HL-60 (cell line): ENCODE data around the gene SEC63.
"Not testable (repeated sequence)": the region's sequence is repeated elsewhere in the genome, so short reads cannot be mapped to it uniquely, and the experiment has no call there.

Experiments used
- DNase-seq, 2 experiments: peaks; one replicate each; pipeline ENCODE4 v3.0.0-alpha.2; 2010 to 2020; ENCODE audit warnings: low read depth in 1 of 2, low spot score in 1 of 2
- H3K27ac ChIP-seq: fragments of 250-450 bp; sonication (Bioruptor Pico); replicated peaks from 2 replicates; pipeline ENCODE4 v1.5.1; 2020; ENCODE audit warnings: mild to moderate bottlenecking, moderate library complexity
- H3K27me3 ChIP-seq: fragments of 250-450 bp; sonication (Bioruptor Pico); 2 replicates; pipeline ENCODE4 v1.5.1; 2021; ENCODE audit warnings: mild to moderate bottlenecking, moderate library complexity; ENCODE audit not compliant: insufficient read depth, poor library complexity, severe bottlenecking
- H3K4me3 ChIP-seq: replicated peaks from 2 replicates; pipeline ENCODE4 v1.5.1; 2011; ENCODE audit warnings: mild to moderate bottlenecking, control low read depth, low read length; ENCODE audit not compliant: insufficient read depth
- GABPA ChIP-seq: IDR thresholded peaks from 2 replicates; pipeline ENCODE4 v1.6.1; 2012; ENCODE audit warnings: low read depth
- POLR2AphosphoS5 ChIP-seq: IDR thresholded peaks from 2 replicates; pipeline ENCODE4 v1.6.1; 2012; ENCODE audit warnings: low read depth
- SPI1 ChIP-seq: IDR thresholded peaks from 2 replicates; pipeline ENCODE4 v1.6.1; 2012; ENCODE audit warnings: low read depth, mild to moderate bottlenecking, borderline replicate concordance
- TF ChIP-seq, protein P1 (sequence below): IDR thresholded peaks from 2 replicates; pipeline ENCODE4 v1.6.1; 2012; ENCODE audit warnings: low read depth; ENCODE audit not compliant: insufficient replicate concordance
- TF ChIP-seq, protein P2 (sequence below): IDR thresholded peaks from one replicate; pipeline ENCODE4 v1.5.1; 2011; ENCODE audit warnings: low read length, control low read depth, inconsistent platforms; ENCODE audit not compliant: insufficient read depth

The SEC63 gene

DNA sequence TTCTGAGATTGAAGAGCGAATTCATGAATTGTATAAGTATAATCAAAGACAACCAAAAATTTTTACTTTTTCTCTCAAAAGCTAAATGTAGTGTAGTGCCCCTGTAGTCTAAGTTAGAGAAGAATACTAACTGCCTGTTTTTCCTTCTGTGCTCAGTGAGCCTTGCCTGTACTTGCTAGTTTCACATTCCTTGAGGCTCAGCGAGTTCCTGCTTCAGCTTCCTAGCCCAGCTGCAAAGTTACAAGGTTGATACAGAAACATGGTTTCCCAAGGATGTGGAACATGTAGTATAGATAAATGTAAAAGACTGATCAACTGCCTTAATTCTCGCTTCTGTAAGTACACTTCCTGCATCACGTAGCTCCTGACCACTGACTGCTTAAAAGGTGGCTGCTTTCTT, 33.1 kb upstream of the SEC63 start:
- no peak overlapping the region for H3K4me3 ChIP-seq
- no peak for TF ChIP-seq GABPA
- DNase-seq = no peak
- no peaks in the 10 kb centered on the region for H3K27me3 ChIP-seq
- H3K27ac ChIP-seq = no peak overlapping the region

DNA sequence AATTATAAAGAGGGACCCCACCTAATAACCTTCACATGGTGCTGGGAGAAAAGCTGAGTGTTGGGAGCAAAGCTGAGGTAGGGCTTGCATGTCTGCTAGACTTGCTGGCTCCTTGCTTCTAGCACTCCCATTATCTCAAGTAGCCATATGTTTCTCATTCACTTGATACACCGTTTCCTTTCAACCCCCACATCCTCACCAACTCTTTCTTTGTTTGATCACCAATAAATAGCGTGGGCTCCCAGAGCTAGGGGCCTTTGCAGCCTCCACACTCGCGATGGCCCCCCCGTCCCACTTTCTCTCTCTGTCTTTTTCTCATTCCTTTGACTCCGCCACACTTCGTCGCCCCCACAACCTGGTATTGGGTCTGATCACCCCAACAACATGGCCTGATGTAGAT, 32.6 kb upstream of the SEC63 start:
- H3K27me3 ChIP-seq, H3K4me3 ChIP-seq, H3K27ac ChIP-seq, DNase-seq: not testable (repeated sequence)

DNA sequence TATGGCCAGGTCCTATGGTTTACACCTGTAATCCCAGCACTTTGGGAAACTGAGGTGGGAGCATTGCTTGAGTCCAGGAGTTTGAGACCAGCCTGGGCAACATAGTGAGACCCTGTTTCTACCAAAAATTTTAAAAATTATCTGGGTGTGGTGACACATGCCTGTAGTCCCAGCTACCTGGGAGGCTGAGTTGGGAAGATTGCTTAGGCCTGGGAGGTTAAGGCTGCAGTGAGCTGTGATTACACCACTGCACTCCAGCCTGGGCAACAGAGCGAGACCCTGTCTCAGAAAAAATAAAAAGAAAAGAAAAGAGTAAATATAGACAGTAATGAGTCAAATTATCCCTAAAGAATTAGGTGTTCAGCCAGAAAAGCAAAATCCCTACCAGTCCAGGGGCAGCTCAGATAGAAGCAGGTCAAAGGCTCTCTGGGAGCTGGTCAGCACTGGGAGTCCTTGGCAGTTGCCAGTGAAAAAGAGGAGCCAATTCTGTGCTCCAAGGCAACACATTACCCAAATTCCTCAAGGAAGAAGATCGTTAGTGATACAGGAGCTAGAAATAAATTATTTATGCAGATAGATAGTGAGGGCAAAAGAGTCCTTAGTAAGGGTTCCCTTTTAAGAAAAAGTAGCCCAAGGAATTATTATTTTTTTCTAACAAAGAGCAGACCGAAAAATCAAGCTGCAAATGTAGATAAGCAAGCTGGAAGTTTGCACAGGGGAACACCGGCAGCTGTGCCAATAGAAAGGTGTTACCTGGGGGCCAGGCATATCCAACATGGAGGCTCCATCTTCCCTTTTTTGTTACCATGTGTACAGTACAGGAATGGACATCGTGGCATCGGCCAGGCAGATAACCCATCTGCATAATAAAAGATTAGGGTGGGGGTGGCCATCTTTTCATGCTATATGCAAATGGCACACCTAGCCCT, 31.4 kb upstream of the SEC63 start:
- Histone ChIP-seq H3K27me3 (no peaks in the 10 kb centered on the region), H3K4me3 (no peak overlapping the region), H3K27ac (no peak overlapping the region)
- no peak for DNase-seq
- TF ChIP-seq, protein P1, sequence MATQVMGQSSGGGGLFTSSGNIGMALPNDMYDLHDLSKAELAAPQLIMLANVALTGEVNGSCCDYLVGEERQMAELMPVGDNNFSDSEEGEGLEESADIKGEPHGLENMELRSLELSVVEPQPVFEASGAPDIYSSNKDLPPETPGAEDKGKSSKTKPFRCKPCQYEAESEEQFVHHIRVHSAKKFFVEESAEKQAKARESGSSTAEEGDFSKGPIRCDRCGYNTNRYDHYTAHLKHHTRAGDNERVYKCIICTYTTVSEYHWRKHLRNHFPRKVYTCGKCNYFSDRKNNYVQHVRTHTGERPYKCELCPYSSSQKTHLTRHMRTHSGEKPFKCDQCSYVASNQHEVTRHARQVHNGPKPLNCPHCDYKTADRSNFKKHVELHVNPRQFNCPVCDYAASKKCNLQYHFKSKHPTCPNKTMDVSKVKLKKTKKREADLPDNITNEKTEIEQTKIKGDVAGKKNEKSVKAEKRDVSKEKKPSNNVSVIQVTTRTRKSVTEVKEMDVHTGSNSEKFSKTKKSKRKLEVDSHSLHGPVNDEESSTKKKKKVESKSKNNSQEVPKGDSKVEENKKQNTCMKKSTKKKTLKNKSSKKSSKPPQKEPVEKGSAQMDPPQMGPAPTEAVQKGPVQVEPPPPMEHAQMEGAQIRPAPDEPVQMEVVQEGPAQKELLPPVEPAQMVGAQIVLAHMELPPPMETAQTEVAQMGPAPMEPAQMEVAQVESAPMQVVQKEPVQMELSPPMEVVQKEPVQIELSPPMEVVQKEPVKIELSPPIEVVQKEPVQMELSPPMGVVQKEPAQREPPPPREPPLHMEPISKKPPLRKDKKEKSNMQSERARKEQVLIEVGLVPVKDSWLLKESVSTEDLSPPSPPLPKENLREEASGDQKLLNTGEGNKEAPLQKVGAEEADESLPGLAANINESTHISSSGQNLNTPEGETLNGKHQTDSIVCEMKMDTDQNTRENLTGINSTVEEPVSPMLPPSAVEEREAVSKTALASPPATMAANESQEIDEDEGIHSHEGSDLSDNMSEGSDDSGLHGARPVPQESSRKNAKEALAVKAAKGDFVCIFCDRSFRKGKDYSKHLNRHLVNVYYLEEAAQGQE = no peak
- TF ChIP-seq GABPA (no peak), SPI1 (no peak), POLR2AphosphoS5 (no peak)
- TF ChIP-seq, protein P2, sequence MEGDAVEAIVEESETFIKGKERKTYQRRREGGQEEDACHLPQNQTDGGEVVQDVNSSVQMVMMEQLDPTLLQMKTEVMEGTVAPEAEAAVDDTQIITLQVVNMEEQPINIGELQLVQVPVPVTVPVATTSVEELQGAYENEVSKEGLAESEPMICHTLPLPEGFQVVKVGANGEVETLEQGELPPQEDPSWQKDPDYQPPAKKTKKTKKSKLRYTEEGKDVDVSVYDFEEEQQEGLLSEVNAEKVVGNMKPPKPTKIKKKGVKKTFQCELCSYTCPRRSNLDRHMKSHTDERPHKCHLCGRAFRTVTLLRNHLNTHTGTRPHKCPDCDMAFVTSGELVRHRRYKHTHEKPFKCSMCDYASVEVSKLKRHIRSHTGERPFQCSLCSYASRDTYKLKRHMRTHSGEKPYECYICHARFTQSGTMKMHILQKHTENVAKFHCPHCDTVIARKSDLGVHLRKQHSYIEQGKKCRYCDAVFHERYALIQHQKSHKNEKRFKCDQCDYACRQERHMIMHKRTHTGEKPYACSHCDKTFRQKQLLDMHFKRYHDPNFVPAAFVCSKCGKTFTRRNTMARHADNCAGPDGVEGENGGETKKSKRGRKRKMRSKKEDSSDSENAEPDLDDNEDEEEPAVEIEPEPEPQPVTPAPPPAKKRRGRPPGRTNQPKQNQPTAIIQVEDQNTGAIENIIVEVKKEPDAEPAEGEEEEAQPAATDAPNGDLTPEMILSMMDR = no peak

DNA sequence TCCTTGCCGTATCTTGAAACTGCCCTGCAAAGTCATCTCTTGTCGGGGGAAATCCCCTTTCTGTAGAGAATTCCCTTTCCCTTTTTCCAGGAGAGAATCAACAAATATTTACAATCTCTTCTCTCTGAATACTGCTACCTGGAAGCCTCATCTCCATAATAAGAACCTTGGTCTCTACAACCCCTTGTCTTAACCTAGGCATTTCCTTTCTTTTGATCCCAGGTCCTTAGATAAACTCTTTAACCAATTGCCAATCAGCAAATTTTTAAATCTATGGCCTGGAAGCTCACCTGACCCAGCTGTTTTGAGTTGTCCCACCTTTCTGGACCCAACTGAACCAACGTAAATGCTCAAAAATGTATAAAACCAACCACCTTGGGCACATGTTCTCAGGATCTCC, 30.6 kb upstream of the SEC63 start:
- no peak for TF ChIP-seq GABPA

DNA sequence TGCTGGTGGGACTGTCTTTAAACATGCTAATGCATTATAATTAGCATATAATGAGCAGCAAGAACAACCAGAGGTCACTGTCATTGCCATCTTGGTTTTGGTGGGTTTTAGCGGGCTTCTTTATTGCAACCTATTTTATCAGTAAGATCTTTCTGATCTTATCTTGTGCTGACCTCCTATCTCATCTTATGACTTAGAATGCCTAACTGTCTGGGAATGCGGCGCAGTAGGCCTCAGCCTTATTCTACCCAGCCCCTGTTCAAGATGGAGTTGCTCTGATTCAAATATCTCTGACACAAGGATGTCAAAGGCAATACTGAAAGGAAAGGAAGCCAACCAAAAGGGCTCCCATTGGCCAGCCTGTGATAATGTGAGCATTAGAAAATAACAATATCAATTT, 29.8 kb upstream of the SEC63 start:
- TF ChIP-seq SPI1 = no peak
- no peak for TF ChIP-seq GABPA
- no peak for TF ChIP-seq POLR2AphosphoS5
- TF ChIP-seq, protein P1 = no peak
- TF ChIP-seq, protein P2 = no peak
- Histone ChIP-seq H3K27ac (no peak overlapping the region), H3K4me3 (no peak overlapping the region), H3K27me3 (no peaks in the 10 kb centered on the region)
- DNase-seq = no peak

More for the DNA sequence above, 30.6 kb upstream of the SEC63 start:
- Histone ChIP-seq H3K27ac (no peak overlapping the region), H3K4me3 (no peak overlapping the region), H3K27me3 (no peaks in the 10 kb centered on the region)
- DNase-seq = no peak
